GOT3 (cell line): ENCODE data around the gene SH2D1A.

ENCODE experiments used
- DNase-seq: peaks from one replicate; lab custom pipeline; 2025; ENCODE audit warnings: mixed read lengths; lab: John Stamatoyannopoulos, UW

The SH2D1A gene

GRCh38 chrX:124421898-124422655, 75.7 kb downstream of the SH2D1A start:
- no peak for DNase-seq
